Measurements from ENCODE around the gene PAQR8. TPM values are rescaled to one million over a fixed set of nuclear protein-coding genes. Genes with fewer than 3 reads are reported as not detected.

The PAQR8 gene
- total RNA-seq, 1 donor from 2014 or later = 7.5 TPM

DNA sequence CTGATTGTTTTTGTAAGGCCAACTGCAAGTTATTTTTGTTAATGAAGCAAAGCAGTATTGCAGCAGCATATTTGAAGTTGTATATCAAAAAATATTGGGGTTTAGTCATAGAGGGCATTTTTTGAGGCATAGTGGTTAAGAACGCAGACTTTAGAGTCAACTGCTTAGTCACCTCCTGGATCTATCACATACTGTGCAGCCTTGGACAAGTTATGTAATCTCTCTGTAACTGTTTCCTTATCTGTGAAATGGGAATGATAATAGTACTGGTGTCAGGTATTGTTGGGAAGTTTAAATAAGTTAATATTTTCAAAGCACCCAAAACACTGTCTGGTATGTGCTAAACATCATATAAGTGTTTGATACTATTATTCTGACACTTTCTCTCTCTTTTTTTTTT is 31.0 kb downstream of the PAQR8 start:
- DNase-seq (ENCODE audit: low spot score) = no peak
- TF ChIP-seq, protein P1, sequence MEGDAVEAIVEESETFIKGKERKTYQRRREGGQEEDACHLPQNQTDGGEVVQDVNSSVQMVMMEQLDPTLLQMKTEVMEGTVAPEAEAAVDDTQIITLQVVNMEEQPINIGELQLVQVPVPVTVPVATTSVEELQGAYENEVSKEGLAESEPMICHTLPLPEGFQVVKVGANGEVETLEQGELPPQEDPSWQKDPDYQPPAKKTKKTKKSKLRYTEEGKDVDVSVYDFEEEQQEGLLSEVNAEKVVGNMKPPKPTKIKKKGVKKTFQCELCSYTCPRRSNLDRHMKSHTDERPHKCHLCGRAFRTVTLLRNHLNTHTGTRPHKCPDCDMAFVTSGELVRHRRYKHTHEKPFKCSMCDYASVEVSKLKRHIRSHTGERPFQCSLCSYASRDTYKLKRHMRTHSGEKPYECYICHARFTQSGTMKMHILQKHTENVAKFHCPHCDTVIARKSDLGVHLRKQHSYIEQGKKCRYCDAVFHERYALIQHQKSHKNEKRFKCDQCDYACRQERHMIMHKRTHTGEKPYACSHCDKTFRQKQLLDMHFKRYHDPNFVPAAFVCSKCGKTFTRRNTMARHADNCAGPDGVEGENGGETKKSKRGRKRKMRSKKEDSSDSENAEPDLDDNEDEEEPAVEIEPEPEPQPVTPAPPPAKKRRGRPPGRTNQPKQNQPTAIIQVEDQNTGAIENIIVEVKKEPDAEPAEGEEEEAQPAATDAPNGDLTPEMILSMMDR (IDR thresholded peaks at IDR 0.05; ENCODE audit: unreplicated experiment) = no peak
- H3K27me3 Mint-ChIP-seq (ENCODE audit: unreplicated experiment) = no peaks in the 10 kb centered on the region
- peaks cover 19% of the 10 kb centered on the region for H3K4me1 Mint-ChIP-seq (ENCODE audit: unreplicated experiment)
- H3K9me3 Mint-ChIP-seq (ENCODE audit: unreplicated experiment) = no peaks in the 10 kb centered on the region
- H3K27ac Mint-ChIP-seq (ENCODE audit: unreplicated experiment) = no peak overlapping the region
- H3K4me3 Mint-ChIP-seq (ENCODE audit: unreplicated experiment) = no peak overlapping the region
- no peaks in the 10 kb centered on the region for H3K36me3 Mint-ChIP-seq (ENCODE audit: low read depth, unreplicated experiment)

GRCh38 chr6:52393780-52394179 is 31.8 kb downstream of the PAQR8 start:
- TF ChIP-seq, protein P1 (IDR thresholded peaks at IDR 0.05; ENCODE audit: unreplicated experiment) = no peak
- no peak overlapping the region for H3K4me3 Mint-ChIP-seq (ENCODE audit: unreplicated experiment)
- no peak for DNase-seq (ENCODE audit: low spot score)
- H3K27ac Mint-ChIP-seq (ENCODE audit: unreplicated experiment) = no peak overlapping the region
- H3K9me3 Mint-ChIP-seq (ENCODE audit: unreplicated experiment) = no peaks in the 10 kb centered on the region
- H3K27me3 Mint-ChIP-seq (ENCODE audit: unreplicated experiment) = no peaks in the 10 kb centered on the region
- peaks cover 19% of the 10 kb centered on the region for H3K4me1 Mint-ChIP-seq (ENCODE audit: unreplicated experiment)
- no peaks in the 10 kb centered on the region for H3K36me3 Mint-ChIP-seq (ENCODE audit: low read depth, unreplicated experiment)

- H3K4me1 Mint-ChIP-seq (ENCODE audit: unreplicated experiment) = peaks cover 19% of the 10 kb centered on the region
These were observed 32.3 kb downstream of the PAQR8 start for GRCh38 chr6:52394251-52394666.

DNA sequence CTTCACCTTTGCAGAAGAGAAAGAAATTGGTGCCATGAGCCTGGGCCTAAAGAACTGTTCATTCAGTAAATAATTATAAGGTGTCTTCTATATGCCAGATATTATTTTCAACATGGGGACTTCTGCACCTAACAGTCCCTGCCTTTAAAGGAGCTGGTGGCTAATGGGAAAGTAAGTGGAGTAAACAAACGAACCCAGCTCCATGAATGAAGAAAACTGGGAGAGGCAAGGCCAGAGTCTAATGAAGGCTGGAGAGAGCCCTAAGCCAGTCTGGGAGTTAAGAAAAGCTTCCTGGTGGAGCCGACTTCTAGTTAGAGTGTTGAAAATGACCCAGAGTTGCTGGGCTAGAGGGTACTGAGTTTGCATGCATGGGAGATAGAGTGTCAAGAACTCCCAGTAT is 34.0 kb downstream of the PAQR8 start:
- Mint-ChIP-seq H3K4me1 (ENCODE audit: unreplicated experiment) (peaks cover 19% of the 10 kb centered on the region), H3K27ac (ENCODE audit: unreplicated experiment) (no peak overlapping the region), H3K36me3 (ENCODE audit: low read depth, unreplicated experiment) (no peaks in the 10 kb centered on the region), H3K4me3 (ENCODE audit: unreplicated experiment) (no peak overlapping the region), H3K9me3 (ENCODE audit: unreplicated experiment) (no peaks in the 10 kb centered on the region), H3K27me3 (ENCODE audit: unreplicated experiment) (no peaks in the 10 kb centered on the region)
- TF ChIP-seq, protein P1 (IDR thresholded peaks at IDR 0.05; ENCODE audit: unreplicated experiment) = no peak
- no peak for DNase-seq (ENCODE audit: low spot score)

More at GRCh38 chr6:52394251-52394666, 32.3 kb downstream of the PAQR8 start:
- Mint-ChIP-seq H3K27ac (ENCODE audit: unreplicated experiment) (no peak overlapping the region), H3K27me3 (ENCODE audit: unreplicated experiment) (no peaks in the 10 kb centered on the region), H3K36me3 (ENCODE audit: low read depth, unreplicated experiment) (no peaks in the 10 kb centered on the region), H3K9me3 (ENCODE audit: unreplicated experiment) (no peaks in the 10 kb centered on the region), H3K4me3 (ENCODE audit: unreplicated experiment) (no peak overlapping the region)
- no peak for DNase-seq (ENCODE audit: low spot score)
- TF ChIP-seq, protein P1 (IDR thresholded peaks at IDR 0.05; ENCODE audit: unreplicated experiment) = no peak

DNA sequence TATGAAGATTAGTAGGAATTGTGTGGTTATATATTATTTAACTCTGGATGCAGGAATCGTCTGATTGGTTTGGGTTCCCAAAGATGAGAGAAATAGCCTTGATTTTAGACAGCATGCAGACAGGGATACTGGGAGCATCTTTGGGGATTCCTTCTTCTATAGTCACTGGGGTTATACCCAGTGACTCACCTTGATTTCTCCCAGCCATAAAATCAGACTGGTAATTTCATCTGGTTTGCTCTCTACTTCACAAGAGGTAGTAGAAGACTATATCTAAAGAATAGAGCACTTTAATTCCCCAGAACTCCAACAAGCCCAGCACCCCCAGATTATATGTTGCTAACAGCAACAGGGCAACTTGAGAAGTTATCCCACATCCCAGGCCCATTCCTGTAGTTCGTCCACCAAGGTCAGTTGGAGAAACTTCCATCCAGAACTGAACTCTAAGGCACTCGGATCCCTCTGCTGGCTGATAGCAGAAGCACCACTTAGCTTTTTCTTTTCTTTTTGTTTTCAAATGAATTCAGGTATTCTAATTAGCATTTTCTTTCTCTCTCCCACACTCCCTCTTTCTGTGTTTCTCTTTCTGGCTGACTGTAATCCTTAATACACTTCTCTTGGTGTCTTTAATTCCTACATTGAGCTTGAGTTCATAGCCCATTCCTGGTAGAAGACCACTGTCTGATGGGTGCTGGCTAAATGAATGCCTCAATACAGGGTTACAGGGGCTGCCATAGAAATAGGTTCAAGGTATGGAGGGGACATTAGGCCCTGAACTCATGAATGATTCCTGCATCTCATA is 37.8 kb downstream of the PAQR8 start:
- H3K27me3 Mint-ChIP-seq (ENCODE audit: unreplicated experiment) = peaks cover 2% of the 10 kb centered on the region
- H3K27ac Mint-ChIP-seq (ENCODE audit: unreplicated experiment) = no peak overlapping the region
- peaks cover 6% of the 10 kb centered on the region for H3K36me3 Mint-ChIP-seq (ENCODE audit: low read depth, unreplicated experiment)
- TF ChIP-seq, protein P1 (IDR thresholded peaks at IDR 0.05; ENCODE audit: unreplicated experiment) = peak; percentile 86
- no peaks in the 10 kb centered on the region for H3K9me3 Mint-ChIP-seq (ENCODE audit: unreplicated experiment)
- peaks cover 19% of the 10 kb centered on the region for H3K4me1 Mint-ChIP-seq (ENCODE audit: unreplicated experiment)
- H3K4me3 Mint-ChIP-seq (ENCODE audit: unreplicated experiment) = no peak overlapping the region
- peak; percentile 40 for DNase-seq (ENCODE audit: low spot score)

Data from endothelial cell (in vitro differentiated cells).